Astrocyte of the spinal cord (primary cell): ENCODE measurements around the gene CEP192.

Source experiments
- DNase-seq: peaks from one replicate; pipeline ENCODE4 v3.0.0; 2011; ENCODE audit warnings: low read depth, low spot score
- H3K4me3 ChIP-seq: 2 replicates; pipeline ENCODE4 v1.5.1; 2011; ENCODE audit warnings: low read depth, mild to moderate bottlenecking, low read length, moderate library complexity
- CTCF ChIP-seq: IDR thresholded peaks from 2 replicates; pipeline ENCODE4 v1.5.1; 2012; ENCODE audit warnings: low read depth, mild to moderate bottlenecking, low read length, inconsistent platforms
- in situ Hi-C: cut with HindIII; loops from 2 replicates; pipeline ENCODE4 v1.10.0; 2017; ENCODE audit warnings: low sequenced_read_pairs

The CEP192 gene

GRCh38 chr18:13159579-13159978 is 168.4 kb downstream of the CEP192 start:
- in situ Hi-C loops = no loop called here

GRCh38 chr18:13161276-13161899 is 170.2 kb downstream of the CEP192 start:
- no peak for DNase-seq
- in situ Hi-C loops = no loop called here
- no peak overlapping the region for H3K4me3 ChIP-seq
- no peak for TF ChIP-seq CTCF

More at GRCh38 chr18:13159579-13159978, 168.4 kb downstream of the CEP192 start:
- TF ChIP-seq CTCF = peak; percentile 86
- DNase-seq = peak; percentile 76
- H3K4me3 ChIP-seq = no peak overlapping the region

DNA sequence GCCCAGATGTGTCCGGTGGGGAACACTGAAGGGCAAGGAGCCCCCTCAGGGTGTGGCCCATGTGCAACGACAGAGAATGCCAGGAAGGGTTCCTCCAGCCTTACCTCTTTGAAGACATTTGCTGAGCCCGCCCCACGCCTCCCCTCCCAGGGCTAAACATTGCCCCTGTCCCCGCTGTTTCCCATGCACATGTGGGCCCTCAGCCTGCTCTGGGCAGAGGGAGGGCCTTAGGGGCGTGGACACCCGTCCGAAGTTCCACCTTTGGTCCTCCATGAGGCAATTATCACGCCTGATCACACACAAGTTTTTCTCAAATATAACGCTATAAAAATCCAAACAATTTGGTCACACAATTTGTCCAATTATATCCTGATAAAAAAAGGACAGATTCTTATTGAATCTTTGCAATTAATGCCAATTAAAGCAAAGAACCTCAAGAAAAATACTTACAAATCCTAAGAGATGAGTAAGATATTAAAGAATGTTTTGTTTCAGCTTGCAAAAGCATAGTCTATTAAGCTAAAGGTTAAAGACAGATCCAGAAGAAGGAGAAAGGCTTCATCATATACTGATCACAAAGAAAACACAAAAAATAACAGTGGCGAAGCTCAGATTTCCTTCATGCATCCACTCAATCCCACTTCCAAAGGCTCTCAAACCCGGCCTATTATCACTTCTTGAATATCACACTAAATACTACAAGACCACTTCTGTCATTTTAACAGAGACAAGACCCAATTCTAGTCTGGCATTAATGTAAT is 172.2 kb downstream of the CEP192 start:
- in situ Hi-C loops = no loop called here
- peak; percentile 4 for DNase-seq
- no peak overlapping the region for H3K4me3 ChIP-seq
- no peak for TF ChIP-seq CTCF

- DNase-seq = no peak
- in situ Hi-C loops = no loop called here
- no peak for TF ChIP-seq CTCF
- no peak overlapping the region for H3K4me3 ChIP-seq
These were observed 173.2 kb downstream of the CEP192 start for GRCh38 chr18:13164406-13164805.

- H3K4me3 ChIP-seq = no peak overlapping the region
- no peak for DNase-seq
- no peak for TF ChIP-seq CTCF
- in situ Hi-C loops = no loop called here
These were observed 174.7 kb downstream of the CEP192 start for GRCh38 chr18:13165636-13166423.

DNA sequence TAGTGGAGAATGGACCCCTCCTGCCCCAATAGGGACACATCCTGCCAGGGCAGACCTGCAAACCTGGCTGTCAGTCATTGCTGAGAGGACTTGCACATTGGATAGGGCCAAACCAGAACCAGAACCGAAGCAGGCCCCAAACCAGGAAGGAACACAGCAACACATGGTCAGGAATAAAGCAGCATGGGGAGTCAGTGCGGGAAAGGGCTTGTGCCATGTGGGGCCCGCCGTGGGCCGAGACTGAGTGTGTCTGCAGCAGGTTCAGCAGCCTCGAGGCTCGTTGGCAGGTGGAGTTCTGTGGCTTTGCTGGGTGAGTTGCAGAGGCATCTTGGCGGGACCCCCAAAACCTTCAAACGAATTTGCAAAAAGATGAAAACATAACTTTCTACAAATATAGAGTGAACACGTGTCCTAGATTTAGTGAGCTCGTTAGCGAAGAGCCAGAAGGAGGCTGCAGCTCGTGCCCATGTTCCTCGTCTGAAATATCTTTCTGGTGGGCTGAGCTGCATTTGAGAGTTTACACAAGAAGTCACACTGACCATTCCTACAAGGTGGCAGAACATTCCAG is 182.5 kb downstream of the CEP192 start:
- no peak for TF ChIP-seq CTCF
- in situ Hi-C loops = no loop called here
- no peak overlapping the region for H3K4me3 ChIP-seq
- DNase-seq = no peak
